Thyroid gland (tissue), 4 donors: ENCODE results near the gene MAP1A.
"Not testable (repeated sequence)": the region's sequence is repeated elsewhere in the genome, so short reads cannot be mapped to it uniquely, and the experiment has no call there.

ENCODE experiments used
- CTCF ChIP-seq, 6 experiments: fragments of 200-600 bp in 3 of 6; fragments of 450-650 bp in 3 of 6; sonication (generic) in 3 of 6; IDR thresholded peaks; one replicate each; pipeline ENCODE4 v1.5.1; 2016 to 2019; ENCODE audit warnings: antibody characterized with exemption in 6 of 6, mild to moderate bottlenecking in 2 of 6, inconsistent platforms in 1 of 6, moderate library complexity in 1 of 6
- POLR2A ChIP-seq, 2 donors: fragments of 450-650 bp; IDR thresholded peaks; one replicate each; pipeline ENCODE4 v1.6.1; 2017; ENCODE audit warnings: antibody characterized with exemption in 2 of 2, mild to moderate bottlenecking in 2 of 2, moderate library complexity in 1 of 2

GRCh38 chr15:43562753-43563152 is 45.3 kb downstream of the MAP1A start:
- not testable (repeated sequence) for TF ChIP-seq POLR2A, CTCF (IDR thresholded peaks at IDR 0.05)
